Measurements from ENCODE around the gene DHFR2. TPM values are rescaled to one million over a fixed set of nuclear protein-coding genes. Genes with fewer than 3 reads are reported as not detected.

The DHFR2 gene
- total and polyA plus RNA-seq, 2 donors (not counting 1 experiment from before 2014, with no cell fraction given): 0.91 to 8.1 TPM

DNA sequence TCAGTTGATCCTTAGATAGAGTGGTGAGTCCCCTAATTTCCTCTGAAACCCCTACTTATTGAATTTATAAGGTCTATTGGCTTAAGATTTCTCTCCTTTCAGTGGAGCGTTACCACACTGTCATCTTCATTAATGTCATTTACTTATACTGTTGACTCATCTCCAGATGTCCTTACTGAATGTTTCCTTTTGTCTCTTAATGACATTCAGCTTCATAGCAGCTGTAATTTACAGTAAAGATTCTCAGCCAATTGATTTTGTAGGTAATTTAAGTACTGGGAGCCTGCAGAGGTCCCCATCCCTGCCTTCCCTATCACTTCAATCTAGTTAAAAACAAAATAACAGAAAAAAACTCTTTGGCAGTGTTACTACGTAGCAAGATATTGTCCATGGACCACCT is 53.1 kb downstream of the DHFR2 start:
- Histone ChIP-seq H3K4me2 (replicated peaks; ENCODE audit: low read depth, low read length, poor library complexity, severe bottlenecking) (no peak overlapping the region), H2AFZ (ENCODE audit: insufficient read depth, low read depth, low read length, poor library complexity, severe bottlenecking) (no peak overlapping the region), H3K36me3 (replicated peaks in 1 of 2; ENCODE audit: control extremely low read depth in 1 of 2, control insufficient read depth in 1 of 2, extremely low read depth in 1 of 2, insufficient read depth in 2 of 2, low read length in 1 of 2) (no peaks in the 10 kb centered on the region), H3K4me1 (ENCODE audit: control insufficient read depth in 2 of 2, insufficient read depth in 2 of 2, low read length in 2 of 2) (no peaks in the 10 kb centered on the region), H3K4me3 (ENCODE audit: control extremely low read depth in 1 of 5, extremely low read depth in 1 of 5, insufficient read depth in 1 of 5, low read depth in 2 of 5, low read length in 4 of 5) (no peak overlapping the region), H3K27me3 (replicated peaks in 1 of 4; ENCODE audit: control extremely low read depth in 1 of 4, control insufficient read depth in 3 of 4, insufficient read depth in 4 of 4, low read length in 3 of 4) (no peaks in the 10 kb centered on the region), H3K9ac (ENCODE audit: low read length) (no peak overlapping the region), H4K20me1 (ENCODE audit: control insufficient read depth, insufficient read depth, low read length, poor library complexity, severe bottlenecking) (no peaks in the 10 kb centered on the region), H3K79me2 (ENCODE audit: control insufficient read depth, insufficient read depth, low read length) (no peaks in the 10 kb centered on the region), H3K9me3 (ENCODE audit: control extremely low read depth in 1 of 3, control insufficient read depth in 2 of 3, insufficient read depth in 1 of 3, low read length in 2 of 3) (no peaks in the 10 kb centered on the region), H3K27ac (ENCODE audit: low read length in 2 of 2) (no peak overlapping the region)
- TF ChIP-seq EZH2 (IDR thresholded peaks at IDR 0.05; ENCODE audit: borderline replicate concordance, insufficient read depth, low read depth, low read length, poor library complexity, severe bottlenecking): no peak
- TF ChIP-seq, protein P1, sequence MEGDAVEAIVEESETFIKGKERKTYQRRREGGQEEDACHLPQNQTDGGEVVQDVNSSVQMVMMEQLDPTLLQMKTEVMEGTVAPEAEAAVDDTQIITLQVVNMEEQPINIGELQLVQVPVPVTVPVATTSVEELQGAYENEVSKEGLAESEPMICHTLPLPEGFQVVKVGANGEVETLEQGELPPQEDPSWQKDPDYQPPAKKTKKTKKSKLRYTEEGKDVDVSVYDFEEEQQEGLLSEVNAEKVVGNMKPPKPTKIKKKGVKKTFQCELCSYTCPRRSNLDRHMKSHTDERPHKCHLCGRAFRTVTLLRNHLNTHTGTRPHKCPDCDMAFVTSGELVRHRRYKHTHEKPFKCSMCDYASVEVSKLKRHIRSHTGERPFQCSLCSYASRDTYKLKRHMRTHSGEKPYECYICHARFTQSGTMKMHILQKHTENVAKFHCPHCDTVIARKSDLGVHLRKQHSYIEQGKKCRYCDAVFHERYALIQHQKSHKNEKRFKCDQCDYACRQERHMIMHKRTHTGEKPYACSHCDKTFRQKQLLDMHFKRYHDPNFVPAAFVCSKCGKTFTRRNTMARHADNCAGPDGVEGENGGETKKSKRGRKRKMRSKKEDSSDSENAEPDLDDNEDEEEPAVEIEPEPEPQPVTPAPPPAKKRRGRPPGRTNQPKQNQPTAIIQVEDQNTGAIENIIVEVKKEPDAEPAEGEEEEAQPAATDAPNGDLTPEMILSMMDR (IDR thresholded peaks at IDR 0.05): no peak
- H3K4me3 Mint-ChIP-seq: no peak overlapping the region
- no peak for ATAC-seq (ENCODE audit: low read depth)
- POLR2A ChIA-PET: no interaction called here
- H3K27ac Mint-ChIP-seq: no peak overlapping the region
- CTCF ChIA-PET: interaction anchor here (0.6 to 1.0 kb wide), 2 partner anchors 60 to 696 kb away, joined by 3 read pairs; no protein-coding TSS in a partner anchor
- no CpG with 5 or more reads among the region's 2 CpGs for WGBS (ENCODE audit: insufficient coverage)
- no peak for DNase-seq
- peaks cover 2% of the 10 kb centered on the region for H3K4me1 Mint-ChIP-seq
- H3K9me3 Mint-ChIP-seq (ENCODE audit: insufficient read depth): no peaks in the 10 kb centered on the region
- no peaks in the 10 kb centered on the region for H3K27me3 Mint-ChIP-seq
- intact Hi-C loops (cut with micrococcal nuclease): loop anchor here (10.0 kb wide), 1 partner anchor 235 kb away; no protein-coding TSS in a partner anchor

DNA sequence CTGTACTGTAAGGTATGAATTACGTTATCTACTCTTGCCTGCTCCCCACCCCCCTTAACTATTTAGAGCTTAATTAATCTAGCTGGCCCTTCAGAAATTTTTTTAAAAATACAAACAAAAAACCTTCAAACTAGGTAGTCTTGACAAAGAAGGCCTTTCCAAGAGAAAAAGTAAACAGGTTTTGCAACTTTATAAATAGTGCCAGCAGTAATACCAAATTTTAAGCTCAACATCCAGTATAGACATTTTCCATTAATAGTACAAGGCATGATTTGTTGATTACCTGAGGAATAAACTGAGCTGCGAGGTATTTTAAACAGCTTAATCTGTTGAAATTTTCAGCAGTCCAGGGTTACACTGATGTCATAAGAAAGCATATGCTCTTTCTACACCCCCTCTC is 54.5 kb downstream of the DHFR2 start:
- H3K27ac Mint-ChIP-seq: no peak overlapping the region
- no CpG with 5 or more reads among the region's 2 CpGs for WGBS (ENCODE audit: insufficient coverage)
- Histone ChIP-seq H2AFZ (ENCODE audit: insufficient read depth, low read depth, low read length, poor library complexity, severe bottlenecking) (no peak overlapping the region), H3K27me3 (replicated peaks in 1 of 4; ENCODE audit: control extremely low read depth in 1 of 4, control insufficient read depth in 3 of 4, insufficient read depth in 4 of 4, low read length in 3 of 4) (no peaks in the 10 kb centered on the region), H3K9me3 (ENCODE audit: control extremely low read depth in 1 of 3, control insufficient read depth in 2 of 3, insufficient read depth in 1 of 3, low read length in 2 of 3) (no peaks in the 10 kb centered on the region), H3K4me3 (ENCODE audit: control extremely low read depth in 1 of 5, extremely low read depth in 1 of 5, insufficient read depth in 1 of 5, low read depth in 2 of 5, low read length in 4 of 5) (no peak overlapping the region), H3K9ac (ENCODE audit: low read length) (no peak overlapping the region), H3K4me1 (ENCODE audit: control insufficient read depth in 2 of 2, insufficient read depth in 2 of 2, low read length in 2 of 2) (no peaks in the 10 kb centered on the region), H3K79me2 (ENCODE audit: control insufficient read depth, insufficient read depth, low read length) (no peaks in the 10 kb centered on the region), H3K27ac (ENCODE audit: low read length in 2 of 2) (no peak overlapping the region), H3K36me3 (replicated peaks in 1 of 2; ENCODE audit: control extremely low read depth in 1 of 2, control insufficient read depth in 1 of 2, extremely low read depth in 1 of 2, insufficient read depth in 2 of 2, low read length in 1 of 2) (no peaks in the 10 kb centered on the region), H3K4me2 (replicated peaks; ENCODE audit: low read depth, low read length, poor library complexity, severe bottlenecking) (no peak overlapping the region), H4K20me1 (ENCODE audit: control insufficient read depth, insufficient read depth, low read length, poor library complexity, severe bottlenecking) (no peaks in the 10 kb centered on the region)
- DNase-seq (no peak), ATAC-seq (ENCODE audit: low read depth) (no peak)
- ChIA-PET POLR2A (no interaction called here), CTCF (interaction anchor here (0.9 to 1.5 kb wide), 3 partner anchors 12 to 61 kb away, joined by 3 to 10 read pairs (median 3); no protein-coding TSS in a partner anchor)
- H3K27me3 Mint-ChIP-seq: no peaks in the 10 kb centered on the region
- intact Hi-C loops (cut with micrococcal nuclease): loop anchor here (10.0 kb wide), 1 partner anchor 237 kb away; no protein-coding TSS in a partner anchor
- H3K4me1 Mint-ChIP-seq: peaks cover 3% of the 10 kb centered on the region
- no peaks in the 10 kb centered on the region for H3K9me3 Mint-ChIP-seq (ENCODE audit: insufficient read depth)
- TF ChIP-seq EZH2 (IDR thresholded peaks at IDR 0.05; ENCODE audit: borderline replicate concordance, insufficient read depth, low read depth, low read length, poor library complexity, severe bottlenecking): no peak
- TF ChIP-seq, protein P1 (IDR thresholded peaks at IDR 0.05): no peak
- no peak overlapping the region for H3K4me3 Mint-ChIP-seq

Other genes with a start within 250 kb of the DHFR2 start
- gene PROS1, start 89.0 kb downstream of the DHFR2 start, total RNA-seq: not detected in 2 replicates
- 0.03 TPM in 1 of 2 replicates, not detected in the other for gene PROS1, start 89.0 kb downstream of the DHFR2 start, polyA plus RNA-seq
- 12.2 and 12.9 TPM in 2 replicates for gene ARL13B, start 82.8 kb downstream of the DHFR2 start, total RNA-seq
- 1.3 and 2.7 TPM in 2 replicates for gene ARL13B, start 82.8 kb downstream of the DHFR2 start, polyA plus RNA-seq
- gene STX19, start 34.3 kb downstream of the DHFR2 start, total RNA-seq: not detected in 2 replicates
- gene STX19, start 34.3 kb downstream of the DHFR2 start, polyA plus RNA-seq: not detected in 2 replicates
- 23.5 and 25.7 TPM in 2 replicates for gene NSUN3, start 145 bp upstream of the DHFR2 start, total RNA-seq
- gene NSUN3, start 145 bp upstream of the DHFR2 start, polyA plus RNA-seq: 6.5 and 7.4 TPM in 2 replicates